NCI-H2107 treated with DMSO at 0.1 percent for 48 hours (cell line): ENCODE results near the gene PMPCA.
A peak's percentile ranks its signal among the peaks of the same experiment; 100 is the strongest.
"Not testable (repeated sequence)": the region's sequence is repeated elsewhere in the genome, so short reads cannot be mapped to it uniquely, and the experiment has no call there.

Experiments used
- DNase-seq: peaks from one replicate; lab custom pipeline; 2025; ENCODE audit not compliant: unreplicated experiment; lab: John Stamatoyannopoulos, UW

The PMPCA gene

GRCh38 chr9:136393531-136393930 is 16.9 kb upstream of the PMPCA start:
- DNase-seq, result no peak

- DNase-seq, result no peak
These were observed 16.0 kb upstream of the PMPCA start for GRCh38 chr9:136394312-136395019.

GRCh38 chr9:136395020-136395340 is 15.5 kb upstream of the PMPCA start:
- DNase-seq, result no peak

- no peak for DNase-seq
These were observed 14.9 kb upstream of the PMPCA start for GRCh38 chr9:136395345-136396218.

- no peak for DNase-seq
These were observed 14.3 kb upstream of the PMPCA start for GRCh38 chr9:136396219-136396515.

- DNase-seq, result no peak
These were observed 12.8 kb upstream of the PMPCA start for GRCh38 chr9:136397643-136398042.

- DNase-seq, result no peak
These were observed 12.2 kb upstream of the PMPCA start for GRCh38 chr9:136398286-136398685.

- DNase-seq, result peak; percentile 3
These were observed 11.1 kb upstream of the PMPCA start for GRCh38 chr9:136399176-136400037.

GRCh38 chr9:136400038-136400834 is 10.2 kb upstream of the PMPCA start, which contains the start of gene SNAPC4:
Gene SNAPC4 (minus strand): TSS chr9:136400170. CDS start chr9:136398428, 1,742 bp downstream.
- peak; percentile 67 for DNase-seq

GRCh38 chr9:136401173-136401922 is 9.1 kb upstream of the PMPCA start:
- no peak for DNase-seq

- DNase-seq, result no peak
These were observed 8.4 kb upstream of the PMPCA start for GRCh38 chr9:136402067-136402466.

- no peak for DNase-seq
These were observed 6.9 kb upstream of the PMPCA start for GRCh38 chr9:136403538-136403914.

GRCh38 chr9:136403915-136404800 is 6.3 kb upstream of the PMPCA start:
- no peak for DNase-seq

GRCh38 chr9:136404801-136405136 is 5.7 kb upstream of the PMPCA start:
- no peak for DNase-seq

- no peak for DNase-seq
These were observed 5.0 kb upstream of the PMPCA start for GRCh38 chr9:136405481-136405880.

GRCh38 chr9:136405904-136406303 is 4.6 kb upstream of the PMPCA start:
- not testable (repeated sequence) for DNase-seq

GRCh38 chr9:136407061-136407460 is 3.4 kb upstream of the PMPCA start:
- not testable (repeated sequence) for DNase-seq

GRCh38 chr9:136407911-136408310 is 2.5 kb upstream of the PMPCA start:
- DNase-seq, result no peak
